Posterior vena cava (tissue), 2 donors: ENCODE data around the gene ZNF146. TPM values are rescaled to one million over a fixed set of nuclear protein-coding genes. Genes with fewer than 3 reads are reported as not detected.
"Not testable (repeated sequence)": the region's sequence is repeated elsewhere in the genome, so short reads cannot be mapped to it uniquely, and the experiment has no call there.

Experiments used
- DNase-seq: peaks from one replicate; pipeline ENCODE4 v3.0.0-alpha.2; 2020; ENCODE audit warnings: low spot score
- intact Hi-C, 2 donors: fragments of 100-400 bp; cut with DNase I; formaldehyde crosslinking; loops; one replicate each; pipeline versions ENCODE4 v1.14.1 to v1.14.2; 2022 to 2023
- total RNA-seq, 2 donors: library from RNA; stranded (reverse); fragmentation: NEBNext Ultra II Directional; extraction: Animal tissue kit (Norgen Biotek cat#: 25700); gene quantifications; one replicate each; pipeline ENCODE4 v1.2.1, GENCODE V29; 2021
- donor health status: DM: yes; HTN: yes; CAD: no.
- donor health status: DM: yes; HTN: yes; CAD: no.

The ZNF146 gene
- total RNA-seq, 2 donors from 2014 or later, result 40.2 to 41.7 TPM

GRCh38 chr19:36222503-36222902, 7.6 kb downstream of the ZNF146 start:
- no peak for DNase-seq
- intact Hi-C loops, result no loop called here

GRCh38 chr19:36225219-36225892, 10.4 kb downstream of the ZNF146 start:
- no peak for DNase-seq
- intact Hi-C loops, result no loop called here

GRCh38 chr19:36233626-36234025, 18.7 kb downstream of the ZNF146 start:
- DNase-seq, intact Hi-C loops: not testable (repeated sequence)

GRCh38 chr19:36236304-36236945, 21.5 kb downstream of the ZNF146 start:
- DNase-seq, result no peak
- intact Hi-C loops, result no loop called here

- intact Hi-C loops, result no loop called here
- DNase-seq, result no peak
Measured at GRCh38 chr19:36236946-36237310, 22.0 kb downstream of the ZNF146 start.

- no peak for DNase-seq
- intact Hi-C loops, result no loop called here
Measured at GRCh38 chr19:36244066-36244465, 29.2 kb downstream of the ZNF146 start.

GRCh38 chr19:36245210-36246005, 30.5 kb downstream of the ZNF146 start:
- DNase-seq, result no peak
- intact Hi-C loops, result no loop called here

- DNase-seq, result no peak
Measured at GRCh38 chr19:36246006-36246481, 31.1 kb downstream of the ZNF146 start.

GRCh38 chr19:36252047-36252446, 37.1 kb downstream of the ZNF146 start:
- intact Hi-C loops, result no loop called here
- no peak for DNase-seq

More at GRCh38 chr19:36246006-36246481, 31.1 kb downstream of the ZNF146 start:
- intact Hi-C loops, result no loop called here

- intact Hi-C loops, result no loop called here
- no peak for DNase-seq
Measured at GRCh38 chr19:36254848-36255247, 39.9 kb downstream of the ZNF146 start.

GRCh38 chr19:36255316-36255715, 40.4 kb downstream of the ZNF146 start:
- intact Hi-C loops, result no loop called here

GRCh38 chr19:36256064-36256463, 41.2 kb downstream of the ZNF146 start:
- intact Hi-C loops, result no loop called here
- no peak for DNase-seq

More at GRCh38 chr19:36255316-36255715, 40.4 kb downstream of the ZNF146 start:
- DNase-seq, result no peak

- DNase-seq, result no peak
- intact Hi-C loops, result no loop called here
Measured at GRCh38 chr19:36256853-36257519, 42.1 kb downstream of the ZNF146 start.

- intact Hi-C loops, result no loop called here
Measured at GRCh38 chr19:36257520-36257876, 42.6 kb downstream of the ZNF146 start.

GRCh38 chr19:36258028-36258875, 43.3 kb downstream of the ZNF146 start:
- intact Hi-C loops, result no loop called here
- DNase-seq, result no peak

More at GRCh38 chr19:36257520-36257876, 42.6 kb downstream of the ZNF146 start:
- DNase-seq, result no peak

GRCh38 chr19:36259211-36259610, 44.3 kb downstream of the ZNF146 start:
- no peak for DNase-seq
- intact Hi-C loops, result no loop called here

- intact Hi-C loops, result no loop called here
- DNase-seq, result no peak
Measured at GRCh38 chr19:36265064-36265463, 50.2 kb downstream of the ZNF146 start.

- no peak for DNase-seq
- intact Hi-C loops, result no loop called here
Measured at GRCh38 chr19:36265856-36266374, 51.0 kb downstream of the ZNF146 start.
